ENCODE data around the gene AGER. TPM values are rescaled to one million over a fixed set of nuclear protein-coding genes. Genes with fewer than 3 reads are reported as not detected.

The AGER gene
- total and polyA plus RNA-seq, 9 of the 15 experiments (the other 6 are each of a cell fraction or from before 2014, with no cell fraction given) = 1.2 to 11.5 (median 4.1) TPM

- TF ChIP-seq ZBTB40 (IDR thresholded peaks at IDR 0.05) (no peak; the same call in 1 of the 2 replicates), ZBTB40 (CRISPR knock-in tag; IDR thresholded peaks at IDR 0.05) (no peak), AFF4 (CRISPR knock-in tag; IDR thresholded peaks at IDR 0.05) (no peak), GTF2A2 (tag; IDR thresholded peaks at IDR 0.05) (no peak), MAFF (IDR thresholded peaks at IDR 0.05; ENCODE audit: low read length) (no peak), HMGN3 (IDR thresholded peaks at IDR 0.05; ENCODE audit: borderline replicate concordance, extremely low read depth, insufficient read length, low read depth, low read length) (peak; percentile 100), CEBPG (CRISPR knock-in tag; IDR thresholded peaks at IDR 0.05) (no peak), CEBPG (tag; conservative IDR thresholded peaks at IDR 0.05 in 1 of 2, IDR thresholded peaks at IDR 0.05 in 1 of 2) (no peak), U2AF2 (optimal IDR thresholded peaks at IDR 0.05; ENCODE audit: low read depth, low read length) (no peak), CHD2 (IDR thresholded peaks at IDR 0.05; ENCODE audit: low read depth, low read length) (no peak), DIDO1 (tag; IDR thresholded peaks at IDR 0.05; ENCODE audit: low read depth) (no peak), ZNF764 (CRISPR knock-in tag; IDR thresholded peaks at IDR 0.05; ENCODE audit: low read depth) (no peak), ZNF282 (CRISPR knock-in tag; IDR thresholded peaks at IDR 0.05) (no peak), SOX6 (IDR thresholded peaks at IDR 0.05) (peak; percentile 99), CHD1 (IDR thresholded peaks at IDR 0.05; ENCODE audit: low read length) (no peak)
Observed at GRCh38 chr6:32131439-32131948, 52.6 kb downstream of the AGER start (continued).
